ENCODE results near the gene IQCH.
"Not testable (repeated sequence)": the region's sequence is repeated elsewhere in the genome, so short reads cannot be mapped to it uniquely, and the experiment has no call there.

- TF ChIP-seq, protein P1, sequence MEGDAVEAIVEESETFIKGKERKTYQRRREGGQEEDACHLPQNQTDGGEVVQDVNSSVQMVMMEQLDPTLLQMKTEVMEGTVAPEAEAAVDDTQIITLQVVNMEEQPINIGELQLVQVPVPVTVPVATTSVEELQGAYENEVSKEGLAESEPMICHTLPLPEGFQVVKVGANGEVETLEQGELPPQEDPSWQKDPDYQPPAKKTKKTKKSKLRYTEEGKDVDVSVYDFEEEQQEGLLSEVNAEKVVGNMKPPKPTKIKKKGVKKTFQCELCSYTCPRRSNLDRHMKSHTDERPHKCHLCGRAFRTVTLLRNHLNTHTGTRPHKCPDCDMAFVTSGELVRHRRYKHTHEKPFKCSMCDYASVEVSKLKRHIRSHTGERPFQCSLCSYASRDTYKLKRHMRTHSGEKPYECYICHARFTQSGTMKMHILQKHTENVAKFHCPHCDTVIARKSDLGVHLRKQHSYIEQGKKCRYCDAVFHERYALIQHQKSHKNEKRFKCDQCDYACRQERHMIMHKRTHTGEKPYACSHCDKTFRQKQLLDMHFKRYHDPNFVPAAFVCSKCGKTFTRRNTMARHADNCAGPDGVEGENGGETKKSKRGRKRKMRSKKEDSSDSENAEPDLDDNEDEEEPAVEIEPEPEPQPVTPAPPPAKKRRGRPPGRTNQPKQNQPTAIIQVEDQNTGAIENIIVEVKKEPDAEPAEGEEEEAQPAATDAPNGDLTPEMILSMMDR (IDR thresholded peaks at IDR 0.05): not testable (repeated sequence)
- TF ChIP-seq ZNF317, ATF2 (CRISPR knock-in tag; IDR thresholded peaks at IDR 0.05; ENCODE audit: borderline replicate concordance, low read depth): not testable (repeated sequence)
These were observed 109.1 kb downstream of the IQCH start for GRCh38 chr15:67363712-67364111.
